BJ (cell line): ENCODE data around the gene ITGA5. TPM values are rescaled to one million over a fixed set of nuclear protein-coding genes. Genes with fewer than 3 reads are reported as not detected.

Experiments
- CTCF ChIA-PET: fragments of 350-600 bp; formaldehyde crosslinking; extraction: SDS; loops from one replicate; lab custom pipeline; 2021; ENCODE audit warnings: antibody characterized with exemption, inconsistent platforms; lab: Yijun Ruan, JAX
- POLR2A ChIA-PET: fragments of 300-600 bp; sonication (Branson Sonifier 250); formaldehyde crosslinking; extraction: SDS; loops from one replicate; lab custom pipeline; 2021; ENCODE audit warnings: antibody characterized with exemption; lab: Charles Lee
- DNase-seq: peaks from one replicate; pipeline ENCODE4 v3.0.0-alpha.2; 2011; ENCODE audit warnings: low read depth
- H3K27me3 ChIP-seq: 2 replicates; pipeline ENCODE4 v1.6.0; 2011; ENCODE audit warnings: low read length; ENCODE audit not compliant: control insufficient read depth, insufficient read depth
- H3K36me3 ChIP-seq: 2 replicates; pipeline ENCODE4 v1.5.1; 2011; ENCODE audit warnings: low read length; ENCODE audit not compliant: control insufficient read depth, insufficient read depth
- H3K4me3 ChIP-seq: 2 replicates; pipeline ENCODE4 v1.5.1; 2011; ENCODE audit warnings: low read depth, mild to moderate bottlenecking, control low read depth, low read length
- polyA plus RNA-seq: library from polyadenylated mRNA; depleted of rRNA; stranded (reverse); fragments of >200 nt; gene quantifications from 2 replicates; pipeline ENCODE4 v1.2.3, GENCODE V29; 2011; rRNA removed
- TF ChIP-seq, protein P1 (sequence below): IDR thresholded peaks from 2 replicates; pipeline ENCODE4 v1.5.1; 2011; ENCODE audit warnings: low read depth, mild to moderate bottlenecking, control low read depth, inconsistent platforms, low read length, moderate library complexity; ENCODE audit not compliant: insufficient read depth

Gene ITGA5
- polyA plus RNA-seq, 1 experiment: 375 TPM

GRCh38 chr12:54351341-54351740 is 67.7 kb downstream of the ITGA5 start:
- Histone ChIP-seq H3K4me3 (no peak overlapping the region), H3K27me3 (no peaks in the 10 kb centered on the region), H3K36me3 (peaks cover 15% of the 10 kb centered on the region)
- DNase-seq: no peak
- CTCF ChIA-PET: interaction anchor here (0.7 to 4.1 kb wide), 4 partner anchors 11 to 143 kb away, joined by 3 to 28 read pairs (median 4); partner anchors contain the start of gene COPZ1
- TF ChIP-seq, protein P1, sequence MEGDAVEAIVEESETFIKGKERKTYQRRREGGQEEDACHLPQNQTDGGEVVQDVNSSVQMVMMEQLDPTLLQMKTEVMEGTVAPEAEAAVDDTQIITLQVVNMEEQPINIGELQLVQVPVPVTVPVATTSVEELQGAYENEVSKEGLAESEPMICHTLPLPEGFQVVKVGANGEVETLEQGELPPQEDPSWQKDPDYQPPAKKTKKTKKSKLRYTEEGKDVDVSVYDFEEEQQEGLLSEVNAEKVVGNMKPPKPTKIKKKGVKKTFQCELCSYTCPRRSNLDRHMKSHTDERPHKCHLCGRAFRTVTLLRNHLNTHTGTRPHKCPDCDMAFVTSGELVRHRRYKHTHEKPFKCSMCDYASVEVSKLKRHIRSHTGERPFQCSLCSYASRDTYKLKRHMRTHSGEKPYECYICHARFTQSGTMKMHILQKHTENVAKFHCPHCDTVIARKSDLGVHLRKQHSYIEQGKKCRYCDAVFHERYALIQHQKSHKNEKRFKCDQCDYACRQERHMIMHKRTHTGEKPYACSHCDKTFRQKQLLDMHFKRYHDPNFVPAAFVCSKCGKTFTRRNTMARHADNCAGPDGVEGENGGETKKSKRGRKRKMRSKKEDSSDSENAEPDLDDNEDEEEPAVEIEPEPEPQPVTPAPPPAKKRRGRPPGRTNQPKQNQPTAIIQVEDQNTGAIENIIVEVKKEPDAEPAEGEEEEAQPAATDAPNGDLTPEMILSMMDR: no peak
- POLR2A ChIA-PET: no interaction called here

DNA sequence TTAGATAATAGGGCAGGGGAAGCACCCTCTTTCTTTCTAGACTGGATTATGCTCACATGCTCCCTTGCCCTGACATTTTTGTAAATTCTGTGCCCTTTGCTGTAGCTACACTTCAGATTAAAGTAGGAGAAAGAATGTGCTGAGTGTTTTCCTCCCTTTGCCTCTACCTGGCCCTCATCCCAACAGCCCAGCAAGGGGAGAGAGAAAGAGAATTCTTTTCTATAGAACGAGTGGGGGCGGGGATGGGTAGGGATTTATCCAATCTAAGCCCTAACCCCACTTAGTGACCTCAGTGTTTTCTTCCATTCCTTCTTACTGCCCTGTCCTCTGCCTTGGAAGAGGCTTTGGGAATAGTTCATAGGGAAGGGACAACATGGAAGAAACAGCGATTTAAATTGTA is 68.3 kb downstream of the ITGA5 start:
- TF ChIP-seq, protein P1: no peak
- H3K36me3 ChIP-seq: peaks cover 15% of the 10 kb centered on the region
- ChIA-PET POLR2A (no interaction called here), CTCF (interaction anchor here (0.9 to 4.1 kb wide), 5 partner anchors 8 to 143 kb away, joined by 3 to 28 read pairs (median 3); partner anchors contain the start of gene COPZ1)
- DNase-seq: no peak
- no peaks in the 10 kb centered on the region for H3K27me3 ChIP-seq
- no peak overlapping the region for H3K4me3 ChIP-seq

- TF ChIP-seq, protein P1: no peak
- peaks cover 17% of the 10 kb centered on the region for H3K36me3 ChIP-seq
- H3K4me3 ChIP-seq: no peak overlapping the region
- POLR2A ChIA-PET: no interaction called here
- CTCF ChIA-PET: interaction anchor here (0.9 to 4.1 kb wide), 4 partner anchors 9 to 142 kb away, joined by 3 to 28 read pairs (median 4); no protein-coding TSS in a partner anchor
- H3K27me3 ChIP-seq: no peaks in the 10 kb centered on the region
- no peak for DNase-seq
Measured at GRCh38 chr12:54349679-54350078, 69.4 kb downstream of the ITGA5 start.

DNA sequence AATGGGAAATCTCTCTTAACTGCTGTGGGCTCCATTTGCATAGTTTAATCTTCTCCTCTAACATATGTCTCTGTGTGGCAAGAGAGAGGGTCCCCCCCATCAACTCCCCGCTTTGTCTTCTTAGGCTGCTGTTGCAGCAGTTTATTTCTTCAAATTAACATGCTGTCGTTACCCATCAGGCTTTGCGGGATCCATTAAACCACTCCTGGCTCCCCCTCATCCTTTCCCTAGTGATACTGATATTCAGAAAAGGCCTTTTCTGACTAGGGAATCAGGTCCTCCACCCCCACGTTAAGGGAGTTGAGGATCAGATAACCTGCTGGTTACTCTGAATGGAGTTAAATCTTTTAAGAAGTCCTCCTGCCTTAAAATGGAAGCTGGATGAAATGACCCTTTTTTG is 70.0 kb downstream of the ITGA5 start:
- POLR2A ChIA-PET: no interaction called here
- H3K27me3 ChIP-seq: no peaks in the 10 kb centered on the region
- DNase-seq: no peak
- TF ChIP-seq, protein P1: no peak
- H3K4me3 ChIP-seq: no peak overlapping the region
- peaks cover 20% of the 10 kb centered on the region for H3K36me3 ChIP-seq
- CTCF ChIA-PET: no interaction called here

Other genes starting within 250 kb of the ITGA5 start
- 29.8 and 43.7 TPM in 2 replicates for gene SMUG1, start 230.3 kb downstream of the ITGA5 start, polyA plus RNA-seq
- 14.3 and 33.2 TPM in 2 replicates for gene CBX5, start 139.1 kb downstream of the ITGA5 start, polyA plus RNA-seq
- gene HNRNPA1, start 138.5 kb downstream of the ITGA5 start, polyA plus RNA-seq: 466 and 569 TPM in 2 replicates
- gene NFE2, start 118.3 kb downstream of the ITGA5 start, polyA plus RNA-seq: 0.89 and 1.0 TPM in 2 replicates
- 203 and 341 TPM in 2 replicates for gene COPZ1, start 94.1 kb downstream of the ITGA5 start, polyA plus RNA-seq
- not detected in 2 replicates for gene GPR84, start 54.8 kb downstream of the ITGA5 start, polyA plus RNA-seq
- gene ZNF385A, start 34.5 kb downstream of the ITGA5 start, polyA plus RNA-seq: 0.92 and 0.96 TPM in 2 replicates
- not detected in 2 replicates for gene GTSF1, start 54.3 kb upstream of the ITGA5 start, polyA plus RNA-seq
- gene NCKAP1L, start 78.5 kb upstream of the ITGA5 start, polyA plus RNA-seq: 0.06 TPM in 1 of 2 replicates, not detected in the other
- 0.05 and 0.09 TPM in 2 replicates for gene PDE1B, start 130.3 kb upstream of the ITGA5 start, polyA plus RNA-seq
- gene PPP1R1A, start 169.4 kb upstream of the ITGA5 start, polyA plus RNA-seq: not detected in 2 replicates
- gene LACRT, start 215.6 kb upstream of the ITGA5 start, polyA plus RNA-seq: not detected in 2 replicates
- not detected in 2 replicates for gene DCD, start 229.1 kb upstream of the ITGA5 start, polyA plus RNA-seq